ENCODE results near the gene SLC35F2.

GRCh38 chr11:107792049-107792443, 66.5 kb downstream of the SLC35F2 start:
- TF ChIP-seq, protein P1, sequence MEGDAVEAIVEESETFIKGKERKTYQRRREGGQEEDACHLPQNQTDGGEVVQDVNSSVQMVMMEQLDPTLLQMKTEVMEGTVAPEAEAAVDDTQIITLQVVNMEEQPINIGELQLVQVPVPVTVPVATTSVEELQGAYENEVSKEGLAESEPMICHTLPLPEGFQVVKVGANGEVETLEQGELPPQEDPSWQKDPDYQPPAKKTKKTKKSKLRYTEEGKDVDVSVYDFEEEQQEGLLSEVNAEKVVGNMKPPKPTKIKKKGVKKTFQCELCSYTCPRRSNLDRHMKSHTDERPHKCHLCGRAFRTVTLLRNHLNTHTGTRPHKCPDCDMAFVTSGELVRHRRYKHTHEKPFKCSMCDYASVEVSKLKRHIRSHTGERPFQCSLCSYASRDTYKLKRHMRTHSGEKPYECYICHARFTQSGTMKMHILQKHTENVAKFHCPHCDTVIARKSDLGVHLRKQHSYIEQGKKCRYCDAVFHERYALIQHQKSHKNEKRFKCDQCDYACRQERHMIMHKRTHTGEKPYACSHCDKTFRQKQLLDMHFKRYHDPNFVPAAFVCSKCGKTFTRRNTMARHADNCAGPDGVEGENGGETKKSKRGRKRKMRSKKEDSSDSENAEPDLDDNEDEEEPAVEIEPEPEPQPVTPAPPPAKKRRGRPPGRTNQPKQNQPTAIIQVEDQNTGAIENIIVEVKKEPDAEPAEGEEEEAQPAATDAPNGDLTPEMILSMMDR (IDR thresholded peaks at IDR 0.05; ENCODE audit: control extremely low read depth in 1 of 3, insufficient read depth in 1 of 3, low read depth in 1 of 3, low read length in 3 of 3): no peak
- TF ChIP-seq EZH2 (IDR thresholded peaks at IDR 0.05; ENCODE audit: low read depth, low read length, severe bottlenecking) (no peak), CHD2 (IDR thresholded peaks at IDR 0.05; ENCODE audit: low read length) (no peak), RNF2 (IDR thresholded peaks at IDR 0.05; ENCODE audit: borderline replicate concordance, low read depth, low read length, missing control alignments, poor library complexity, severe bottlenecking) (no peak), RFX5 (IDR thresholded peaks at IDR 0.05; ENCODE audit: borderline replicate concordance, low read depth, low read length) (no peak), NRF1 (IDR thresholded peaks at IDR 0.05; ENCODE audit: low read depth, low read length) (no peak), ZNF274 (IDR thresholded peaks at IDR 0.05; ENCODE audit: borderline replicate concordance, extremely low read depth, low read length) (no peak), SIN3A (conservative IDR thresholded peaks at IDR 0.05 in 1 of 2, IDR thresholded peaks at IDR 0.05 in 1 of 2; ENCODE audit: low read depth in 1 of 2, low read length in 2 of 2) (no peak), CREB1 (IDR thresholded peaks at IDR 0.05) (no peak), MAX (IDR thresholded peaks at IDR 0.05) (no peak), SP1 (IDR thresholded peaks at IDR 0.05; ENCODE audit: low read depth, low read length) (no peak), JUND (IDR thresholded peaks at IDR 0.05; ENCODE audit: low read length) (no peak), EP300 (IDR thresholded peaks at IDR 0.05; ENCODE audit: borderline replicate concordance in 1 of 2, low read depth in 2 of 2, low read length in 2 of 2) (no peak)

All from H1 (cell line).